Epithelial cell of proximal tubule (primary cell): ENCODE results near the gene SLC28A1. TPM values are rescaled to one million over a fixed set of nuclear protein-coding genes. Genes with fewer than 3 reads are reported as not detected.

ENCODE experiments used
- DNase-seq: peaks from one replicate; pipeline ENCODE4 v3.0.0-alpha.2; 2011; ENCODE audit warnings: low read depth
- H3K4me3 ChIP-seq: 2 replicates; pipeline ENCODE4 v1.5.1; 2011; ENCODE audit warnings: low read depth, mild to moderate bottlenecking, low read length
- total RNA-seq: library from RNA; depleted of rRNA; stranded (reverse); fragments of >200 nt; gene quantifications from 2 replicates; pipeline ENCODE4 v1.2.3, GENCODE V29; 2015
- TF ChIP-seq, protein P1 (sequence below): conservative IDR thresholded peaks from 2 replicates; pipeline ENCODE4 v1.5.1; 2012; ENCODE audit warnings: low read depth, mild to moderate bottlenecking, low read length

SLC28A1 gene
- total RNA-seq, 1 donor from 2014 or later: not detected

DNA sequence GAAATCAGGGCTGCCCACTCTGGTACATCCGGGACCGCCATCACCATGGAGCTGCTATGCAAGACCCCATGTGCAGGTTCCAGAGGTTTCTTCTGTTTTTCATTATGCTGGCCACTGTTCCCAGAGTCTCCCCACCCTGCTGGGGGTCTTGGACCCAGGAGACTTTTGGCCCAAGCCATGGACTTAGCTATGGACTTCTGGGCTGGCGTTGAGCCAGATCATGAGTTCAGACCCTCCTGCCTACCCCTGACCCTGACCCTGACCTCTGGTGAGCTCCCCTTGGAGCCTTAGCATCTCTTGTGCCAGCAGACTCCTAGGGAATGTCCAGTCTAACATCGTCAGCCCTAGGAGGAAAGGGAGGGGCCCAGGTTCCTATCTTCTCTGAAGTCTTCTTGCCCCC lies 25.3 kb downstream of the SLC28A1 start:
- no peak overlapping the region for H3K4me3 ChIP-seq
- no peak for DNase-seq
- TF ChIP-seq, protein P1, sequence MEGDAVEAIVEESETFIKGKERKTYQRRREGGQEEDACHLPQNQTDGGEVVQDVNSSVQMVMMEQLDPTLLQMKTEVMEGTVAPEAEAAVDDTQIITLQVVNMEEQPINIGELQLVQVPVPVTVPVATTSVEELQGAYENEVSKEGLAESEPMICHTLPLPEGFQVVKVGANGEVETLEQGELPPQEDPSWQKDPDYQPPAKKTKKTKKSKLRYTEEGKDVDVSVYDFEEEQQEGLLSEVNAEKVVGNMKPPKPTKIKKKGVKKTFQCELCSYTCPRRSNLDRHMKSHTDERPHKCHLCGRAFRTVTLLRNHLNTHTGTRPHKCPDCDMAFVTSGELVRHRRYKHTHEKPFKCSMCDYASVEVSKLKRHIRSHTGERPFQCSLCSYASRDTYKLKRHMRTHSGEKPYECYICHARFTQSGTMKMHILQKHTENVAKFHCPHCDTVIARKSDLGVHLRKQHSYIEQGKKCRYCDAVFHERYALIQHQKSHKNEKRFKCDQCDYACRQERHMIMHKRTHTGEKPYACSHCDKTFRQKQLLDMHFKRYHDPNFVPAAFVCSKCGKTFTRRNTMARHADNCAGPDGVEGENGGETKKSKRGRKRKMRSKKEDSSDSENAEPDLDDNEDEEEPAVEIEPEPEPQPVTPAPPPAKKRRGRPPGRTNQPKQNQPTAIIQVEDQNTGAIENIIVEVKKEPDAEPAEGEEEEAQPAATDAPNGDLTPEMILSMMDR: no peak

DNA sequence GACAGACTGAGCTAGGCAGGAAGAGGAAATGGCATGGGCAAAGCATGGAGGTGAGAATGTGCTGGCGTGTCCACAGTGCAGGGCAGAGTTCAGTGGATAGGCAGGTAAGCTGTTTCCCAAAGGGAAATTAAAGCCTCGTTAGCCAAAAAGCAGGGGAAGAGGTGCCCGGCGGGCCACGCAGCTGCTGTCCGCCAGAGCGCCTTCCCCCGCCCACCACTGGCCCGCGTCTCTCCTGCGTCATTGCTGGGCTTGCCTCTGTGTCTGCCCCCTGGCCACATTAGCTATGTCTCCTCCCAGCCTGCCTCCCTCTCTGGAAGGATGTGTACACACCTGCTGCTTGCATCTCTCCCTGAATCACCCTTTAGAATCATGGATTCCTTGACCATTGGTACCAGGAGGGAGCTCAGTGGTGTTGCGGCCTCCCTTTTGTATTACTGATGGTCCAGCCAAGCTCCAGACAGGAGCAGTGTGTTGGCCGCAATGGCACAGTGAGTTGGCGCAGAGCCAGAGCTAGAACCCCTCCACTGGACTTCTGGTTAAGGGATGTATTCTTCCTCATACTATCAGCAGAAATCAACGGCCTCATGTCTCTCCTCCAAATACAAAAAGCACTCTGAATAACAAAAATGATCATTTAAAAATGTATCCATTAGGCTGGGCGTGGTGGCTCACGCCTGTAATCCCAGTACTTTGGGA lies 26.6 kb downstream of the SLC28A1 start:
- no peak for DNase-seq
- TF ChIP-seq, protein P1: no peak

DNA sequence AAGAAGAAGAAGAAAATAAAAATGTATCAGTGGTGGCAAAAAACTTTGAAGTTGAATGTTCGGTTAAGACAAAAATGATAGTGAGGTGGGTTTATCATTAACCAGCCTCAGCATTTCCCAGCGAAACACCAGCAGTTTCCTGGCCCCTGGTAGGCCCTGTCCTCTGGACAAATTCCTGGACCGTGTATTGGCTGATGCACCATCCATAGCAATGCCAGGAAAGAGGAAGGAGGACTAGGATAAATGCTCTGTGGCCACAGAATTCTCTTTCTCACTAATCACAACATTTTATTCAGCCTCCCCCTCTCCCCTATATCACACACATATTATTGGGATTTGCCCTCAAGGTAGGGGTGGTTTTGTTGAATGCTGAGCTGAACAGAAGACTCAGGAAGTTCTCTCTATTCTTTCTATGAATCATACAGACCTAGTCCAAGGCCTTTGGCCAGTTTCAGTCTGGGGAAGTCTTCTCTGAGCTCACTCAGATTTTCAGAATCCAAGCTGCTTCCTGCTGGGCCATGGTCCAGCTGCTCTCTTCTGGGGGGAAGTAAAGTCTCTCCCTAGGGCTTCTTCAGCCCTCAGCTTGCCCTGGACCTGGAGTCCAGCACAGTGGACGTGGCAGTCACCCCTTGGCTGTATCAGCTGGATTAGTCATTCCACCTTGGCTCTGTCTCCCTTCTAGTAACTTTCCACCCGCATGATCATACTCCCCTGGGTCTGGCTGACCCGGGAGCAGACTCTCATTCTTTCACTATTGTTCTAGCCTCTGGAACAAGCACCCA lies 27.6 kb downstream of the SLC28A1 start:
- H3K4me3 ChIP-seq: no peak overlapping the region
- TF ChIP-seq, protein P1: no peak

More for the DNA sequence above, 26.6 kb downstream of the SLC28A1 start:
- peak overlapping the region; percentile 8 for H3K4me3 ChIP-seq

DNA sequence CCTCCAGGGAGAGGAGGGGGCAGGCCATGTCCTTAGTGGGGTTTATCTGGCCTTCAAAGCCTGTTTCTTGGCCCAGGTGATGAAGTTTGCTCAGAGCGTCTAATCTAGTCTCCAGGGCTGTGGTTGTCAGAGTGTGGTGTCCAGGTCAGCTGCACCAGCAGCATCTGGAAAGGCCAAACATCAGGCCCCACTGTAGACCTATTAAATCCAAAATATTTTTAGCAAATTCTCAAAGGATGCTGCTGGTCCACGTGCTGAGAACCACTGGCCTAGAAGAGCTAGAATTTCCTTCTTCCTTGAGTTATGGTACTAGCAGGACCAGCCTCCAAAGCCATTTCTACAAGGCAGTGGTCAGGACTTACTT lies 28.9 kb downstream of the SLC28A1 start:
- H3K4me3 ChIP-seq: no peak overlapping the region
- TF ChIP-seq, protein P1: no peak
- DNase-seq: no peak

More for the DNA sequence above, 27.6 kb downstream of the SLC28A1 start:
- peak; percentile 92 for DNase-seq

DNA sequence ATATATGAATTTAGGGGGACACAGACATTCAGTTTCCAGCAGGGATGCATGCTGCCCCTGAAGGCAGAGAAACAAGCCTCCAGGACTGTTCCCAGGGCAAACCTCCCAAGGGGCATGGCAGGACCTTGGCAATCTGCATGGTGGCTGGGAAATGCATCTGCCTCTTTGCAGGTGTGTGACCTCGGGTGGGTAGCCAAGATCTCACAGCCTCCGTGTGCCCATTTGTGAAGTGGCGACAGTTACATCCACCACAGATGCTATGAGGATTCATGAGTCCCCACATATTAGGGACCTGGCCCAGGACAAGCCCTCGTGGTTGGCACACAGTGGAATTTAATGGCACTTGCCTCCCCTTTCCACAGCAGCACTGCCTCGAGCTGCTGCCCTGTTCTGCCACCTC lies 29.9 kb downstream of the SLC28A1 start:
- no peak overlapping the region for H3K4me3 ChIP-seq
- TF ChIP-seq, protein P1: no peak
- no peak for DNase-seq

DNA sequence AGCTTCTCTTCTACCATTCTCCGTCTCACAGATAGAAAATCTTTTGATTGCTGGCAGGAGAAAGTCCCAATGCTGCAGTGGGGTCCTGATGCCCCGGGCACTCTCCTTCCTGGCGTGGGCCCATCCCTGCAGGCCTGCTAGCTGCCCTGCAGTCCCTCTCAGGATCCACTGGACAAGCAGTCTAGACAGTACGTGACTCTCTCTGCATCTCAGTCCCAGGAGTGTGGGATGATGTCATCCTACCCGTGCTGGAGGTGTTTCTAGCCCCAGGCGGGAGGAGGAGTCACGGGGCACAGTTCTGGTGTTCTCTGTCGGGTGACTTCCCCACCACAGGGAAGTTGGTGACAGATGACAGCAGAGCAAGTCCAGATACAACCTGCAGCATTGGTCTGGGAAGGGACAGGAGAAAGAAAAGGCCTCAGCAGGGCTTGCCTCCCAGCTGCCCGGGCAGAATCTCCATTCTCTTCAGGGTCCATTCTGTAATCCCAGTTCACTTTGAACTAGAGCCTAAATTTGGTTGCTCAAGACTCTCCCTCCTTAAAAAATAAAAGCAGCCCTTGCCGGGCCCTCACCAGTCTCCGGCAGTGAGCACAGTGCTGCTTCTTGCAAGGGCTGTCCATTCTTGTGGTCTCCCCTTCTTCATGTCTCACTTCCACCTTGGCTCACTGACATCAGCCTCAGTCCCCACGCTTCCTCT lies 30.6 kb downstream of the SLC28A1 start:
- DNase-seq: peak; percentile 40
- TF ChIP-seq, protein P1: no peak
- H3K4me3 ChIP-seq: no peak overlapping the region
